Right lobe of liver (tissue), 6 donors: ENCODE measurements around the gene EYA3. TPM values are rescaled to one million over a fixed set of nuclear protein-coding genes. Genes with fewer than 3 reads are reported as not detected.
"Not testable (repeated sequence)": the region's sequence is repeated elsewhere in the genome, so short reads cannot be mapped to it uniquely, and the experiment has no call there.

Experiments
- ATAC-seq, 4 donors: fragments of 200-7000 bp; cut with Tn5 transposase; one replicate each; pipeline ENCODE4 v1.9.1; 2020; ENCODE audit warnings: mild to moderate bottlenecking in 4 of 4, moderate library complexity in 4 of 4
- DNase-seq, 3 donors: peaks; one replicate each; pipeline ENCODE4 v3.0.0-alpha.2; 2020
- H3K27ac ChIP-seq, 3 donors: fragments of 200-600 bp; one replicate each; pipeline ENCODE4 v1.8.0; 2022
- H3K27me3 ChIP-seq, 2 donors: fragments of 200-600 bp; one replicate each; pipeline ENCODE4 v1.8.0; 2022
- H3K36me3 ChIP-seq, 4 donors: fragments of 200-600 bp; sonication (generic) in 1 of 4; one replicate each; pipeline versions ENCODE4 v1.5.1 to v1.8.0; 2017 to 2022; ENCODE audit warnings: control low read depth in 1 of 4
- H3K4me1 ChIP-seq, 4 donors: fragments of 200-600 bp; sonication (generic) in 1 of 4; one replicate each; pipeline versions ENCODE4 v1.5.1 to v1.8.0; 2017 to 2022; ENCODE audit warnings: control low read depth in 1 of 4
- H3K4me3 ChIP-seq, 3 donors: fragments of 200-600 bp; one replicate each; pipeline ENCODE4 v1.8.0; 2022
- H3K9me3 ChIP-seq, 4 donors: fragments of 200-600 bp; sonication (generic) in 1 of 4; one replicate each; pipeline versions ENCODE4 v1.5.1 to v1.8.0; 2017 to 2022; ENCODE audit warnings: control low read depth in 1 of 4
- POLR2A ChIP-seq: fragments of 450-650 bp; IDR thresholded peaks from one replicate; pipeline ENCODE4 v1.6.1; 2017; ENCODE audit warnings: antibody characterized with exemption, mild to moderate bottlenecking
- WGBS: methylation state at CpG from one replicate; pipeline ENCODE4 v1.1.6; 2018; ENCODE audit warnings: low coverage, low lambda C conversion rate; ENCODE audit not compliant: insufficient coverage; ENCODE audit errors: missing lambda C conversion rate; 5-methylcytosine and 5-hydroxymethylcytosine counted together
- intact Hi-C, 2 donors: fragments of 100-400 bp; cut with DNase I; formaldehyde crosslinking; loops; one replicate each; pipeline versions ENCODE4 v1.11.2 to v1.14.1; 2022
- total RNA-seq, 6 experiments: library from RNA; depleted of rRNA in 2 of 6; stranded (reverse); fragments of >200 nt in 2 of 6; fragmentation: NEBNext Ultra II Directional in 3 of 6; extraction: Animal tissue kit (Norgen Biotek cat#: 25700) in 3 of 6; gene quantifications; one replicate each; pipeline versions ENCODE4 v1.1.0 to v1.2.4, GENCODE V29; 2016 to 2023
- TF ChIP-seq, protein P1 (sequence below), 4 donors: fragments of 200-600 bp in 3 of 4; fragments of 450-650 bp in 1 of 4; IDR thresholded peaks; one replicate each; pipeline versions ENCODE4 v1.5.1 to v1.8.0; 2016 to 2022; ENCODE audit warnings: antibody characterized with exemption in 4 of 4, mild to moderate bottlenecking in 2 of 4
- donor health status: DM: no; HTN: yes; CAD: no.
- donor health status: DM: no; HTN: no; CAD: no.
- donor health status: DM: no; HTN: no; CAD: no.
- donor health status: DM: no; HTN: yes; CAD: no.
- donor health status: DM: no; HTN: yes; CAD: no.

Gene EYA3
- total RNA-seq, 6 experiments from 2014 or later: 6.6 to 10.2 (median 7.3) TPM

DNA sequence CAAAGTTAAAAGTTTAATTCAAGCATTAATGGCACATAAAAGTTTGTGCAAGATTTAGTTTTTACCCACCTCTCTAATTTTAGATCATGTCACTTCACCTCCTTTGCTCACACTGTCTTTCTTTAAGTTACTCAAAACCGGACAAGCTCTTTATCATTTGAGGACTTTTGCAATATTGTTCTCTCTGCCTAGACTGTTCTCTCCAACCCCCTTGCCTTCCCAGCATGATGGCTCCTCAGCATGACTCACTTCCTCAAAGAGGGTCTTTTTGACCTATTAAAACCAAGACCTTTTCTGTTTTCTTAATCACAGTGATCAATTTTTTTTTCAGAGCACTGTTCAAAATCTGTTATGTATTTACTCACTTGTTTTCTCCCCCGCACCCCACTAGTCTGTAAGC is 67.3 kb downstream of the EYA3 start:
- no peak overlapping the region for H3K4me3 ChIP-seq
- H3K27ac ChIP-seq: no peak overlapping the region
- no peak for ATAC-seq
- TF ChIP-seq, protein P1, sequence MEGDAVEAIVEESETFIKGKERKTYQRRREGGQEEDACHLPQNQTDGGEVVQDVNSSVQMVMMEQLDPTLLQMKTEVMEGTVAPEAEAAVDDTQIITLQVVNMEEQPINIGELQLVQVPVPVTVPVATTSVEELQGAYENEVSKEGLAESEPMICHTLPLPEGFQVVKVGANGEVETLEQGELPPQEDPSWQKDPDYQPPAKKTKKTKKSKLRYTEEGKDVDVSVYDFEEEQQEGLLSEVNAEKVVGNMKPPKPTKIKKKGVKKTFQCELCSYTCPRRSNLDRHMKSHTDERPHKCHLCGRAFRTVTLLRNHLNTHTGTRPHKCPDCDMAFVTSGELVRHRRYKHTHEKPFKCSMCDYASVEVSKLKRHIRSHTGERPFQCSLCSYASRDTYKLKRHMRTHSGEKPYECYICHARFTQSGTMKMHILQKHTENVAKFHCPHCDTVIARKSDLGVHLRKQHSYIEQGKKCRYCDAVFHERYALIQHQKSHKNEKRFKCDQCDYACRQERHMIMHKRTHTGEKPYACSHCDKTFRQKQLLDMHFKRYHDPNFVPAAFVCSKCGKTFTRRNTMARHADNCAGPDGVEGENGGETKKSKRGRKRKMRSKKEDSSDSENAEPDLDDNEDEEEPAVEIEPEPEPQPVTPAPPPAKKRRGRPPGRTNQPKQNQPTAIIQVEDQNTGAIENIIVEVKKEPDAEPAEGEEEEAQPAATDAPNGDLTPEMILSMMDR (IDR thresholded peaks at IDR 0.05): no peak
- TF ChIP-seq POLR2A: no peak
- WGBS: 74% methylated on average over 2 of the region's 2 CpGs
- no peaks in the 10 kb centered on the region for H3K9me3 ChIP-seq
- peaks cover 0 to 4% (median 0%) of the 10 kb centered on the region in 4 donors for H3K36me3 ChIP-seq
- DNase-seq: no peak
- no peaks in the 10 kb centered on the region for H3K4me1 ChIP-seq
- H3K27me3 ChIP-seq: no peaks in the 10 kb centered on the region
- intact Hi-C loops: no loop called here

DNA sequence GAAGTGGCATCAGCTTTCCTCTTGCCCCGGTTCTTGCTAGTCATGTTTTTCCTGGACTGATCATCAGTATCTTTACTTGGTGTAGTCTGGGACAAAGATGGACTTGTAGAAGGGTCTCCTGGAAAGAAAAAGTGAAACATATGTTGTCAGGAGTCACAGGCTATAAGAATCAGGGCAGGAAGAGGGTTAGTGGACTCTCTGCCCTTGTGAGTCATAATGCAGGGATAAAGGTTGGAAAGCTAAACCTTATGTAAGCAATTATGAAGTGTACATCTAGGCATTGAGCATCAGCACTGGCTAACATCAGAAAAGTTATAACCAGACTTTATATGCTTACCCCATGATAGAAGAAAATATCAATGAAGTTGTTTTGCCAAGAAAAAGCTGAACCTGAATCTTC is 77.4 kb downstream of the EYA3 start:
- WGBS: 100% methylated on average over 1 of the region's 1 CpG
- Histone ChIP-seq H3K27me3 (no peaks in the 10 kb centered on the region), H3K4me3 (no peak overlapping the region), H3K36me3 (peaks cover 0 to 30% (median 12%) of the 10 kb centered on the region in 4 donors), H3K4me1 (no peaks in the 10 kb centered on the region), H3K27ac (no peak overlapping the region), H3K9me3 (no peaks in the 10 kb centered on the region)
- ATAC-seq: peak in 1 of 4 donors; percentile 71
- DNase-seq: no peak
- no peak for TF ChIP-seq POLR2A
- intact Hi-C loops: no loop called here

DNA sequence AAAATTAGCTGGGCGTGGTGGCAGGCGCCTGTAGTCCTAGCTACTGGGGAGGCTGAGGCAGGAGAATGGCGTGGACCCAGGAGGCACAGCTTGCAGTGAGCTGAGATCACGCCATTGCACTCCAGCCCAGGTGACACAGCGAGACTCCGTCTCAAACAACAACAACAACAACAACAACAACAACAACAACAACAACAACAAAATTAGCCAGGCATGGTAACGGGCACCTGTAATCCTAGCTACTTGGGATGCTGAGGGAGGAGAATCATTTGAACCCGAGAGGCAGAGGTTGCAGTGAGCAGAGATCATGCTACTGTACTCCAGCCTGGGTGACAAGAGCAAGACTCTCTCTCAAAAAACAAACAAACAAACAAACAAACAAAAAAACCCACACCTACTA is 85.3 kb downstream of the EYA3 start:
- H3K4me3 ChIP-seq, H3K4me1 ChIP-seq, DNase-seq, H3K27ac ChIP-seq, H3K27me3 ChIP-seq, ATAC-seq, intact Hi-C loops, H3K9me3 ChIP-seq: not testable (repeated sequence)
- H3K36me3 ChIP-seq: peaks cover 0 to 35% (median 22%) of the 10 kb centered on the region in 4 donors
- WGBS: 95% methylated on average over 8 of the region's 8 CpGs

DNA sequence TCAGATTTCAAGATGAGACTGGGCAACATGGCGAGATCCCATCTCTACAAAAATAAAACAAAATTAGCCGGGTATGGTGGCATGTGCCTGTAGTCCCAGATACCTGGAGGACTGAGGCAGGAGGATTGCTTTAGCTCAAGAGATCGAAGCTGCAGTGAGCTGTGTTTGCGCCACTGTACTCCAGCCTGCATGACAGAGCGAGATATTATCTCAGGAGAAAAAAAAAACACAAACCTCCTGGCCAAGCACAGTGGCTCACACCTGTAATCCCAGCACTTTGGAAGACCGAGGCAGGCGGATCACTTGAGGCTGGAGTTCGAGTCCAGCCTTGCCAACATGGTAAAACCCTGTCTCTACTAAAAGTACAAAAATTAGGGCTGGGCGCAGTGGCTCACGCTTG is 85.8 kb downstream of the EYA3 start:
- H3K27me3 ChIP-seq: no peaks in the 10 kb centered on the region
- peaks cover 0 to 41% (median 23%) of the 10 kb centered on the region in 4 donors for H3K36me3 ChIP-seq
- no peak overlapping the region for H3K4me3 ChIP-seq
- no peak for ATAC-seq
- no peaks in the 10 kb centered on the region for H3K9me3 ChIP-seq
- TF ChIP-seq POLR2A: no peak
- TF ChIP-seq, protein P1 (IDR thresholded peaks at IDR 0.05): no peak
- no peak for DNase-seq
- WGBS: 98% methylated on average over 5 of the region's 10 CpGs
- intact Hi-C loops: no loop called here
- no peaks in the 10 kb centered on the region for H3K4me1 ChIP-seq
- H3K27ac ChIP-seq: no peak overlapping the region

DNA sequence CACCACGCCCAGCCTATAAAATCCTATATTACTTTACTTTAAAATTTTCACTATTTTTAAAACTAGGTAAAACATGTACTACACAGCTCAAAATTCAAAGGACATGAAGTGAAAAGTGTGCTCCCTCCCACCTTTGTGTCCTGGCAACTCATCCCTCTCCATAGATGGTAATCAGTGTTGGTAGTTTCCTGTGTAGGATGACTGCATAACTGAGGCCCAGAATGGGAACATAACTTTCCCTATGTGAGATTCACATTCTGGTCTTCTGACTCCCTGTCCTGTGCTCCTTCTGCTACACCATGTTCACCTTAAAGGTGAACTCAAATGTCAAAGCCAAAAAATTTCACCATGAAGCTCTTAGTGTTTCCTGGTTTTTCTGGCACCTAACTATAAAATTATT is 89.4 kb downstream of the EYA3 start:
- peaks cover 9 to 57% (median 26%) of the 10 kb centered on the region in 4 donors for H3K36me3 ChIP-seq
- H3K4me3 ChIP-seq: no peak overlapping the region
- H3K9me3 ChIP-seq: no peaks in the 10 kb centered on the region
- no peaks in the 10 kb centered on the region for H3K27me3 ChIP-seq
- H3K27ac ChIP-seq: no peak overlapping the region
- 100% methylated on average over 1 of the region's 1 CpG for WGBS
- DNase-seq (no peak), ATAC-seq (no peak)
- no peak for TF ChIP-seq POLR2A
- TF ChIP-seq, protein P1 (IDR thresholded peaks at IDR 0.05): no peak
- intact Hi-C loops: no loop called here
- no peaks in the 10 kb centered on the region for H3K4me1 ChIP-seq

DNA sequence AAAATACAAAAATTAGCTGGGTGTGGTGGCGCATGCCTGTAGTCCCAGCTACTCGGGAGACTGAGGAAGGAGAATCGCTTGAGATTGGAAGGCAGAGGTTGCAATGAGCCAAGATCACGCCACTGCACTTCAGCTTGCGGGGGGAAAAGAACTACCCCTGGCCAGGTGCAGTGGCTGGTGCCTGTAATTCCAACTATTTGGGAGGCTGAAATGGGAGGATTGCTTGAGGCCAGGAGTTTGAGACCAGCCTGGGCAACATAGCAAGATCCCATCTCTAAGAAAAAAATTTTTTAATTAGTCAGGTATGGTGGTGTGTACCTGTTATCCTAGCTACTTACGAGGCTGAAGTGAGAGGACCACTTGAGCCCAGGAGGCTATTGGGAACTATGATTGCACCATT is 93.9 kb downstream of the EYA3 start:
- H3K4me3 ChIP-seq, H3K4me1 ChIP-seq, H3K27me3 ChIP-seq, DNase-seq, H3K27ac ChIP-seq, H3K9me3 ChIP-seq, intact Hi-C loops, ATAC-seq: not testable (repeated sequence)
- 94% methylated on average over 5 of the region's 6 CpGs for WGBS
- H3K36me3 ChIP-seq: peaks cover 6 to 71% (median 21%) of the 10 kb centered on the region in 4 donors
